Tibial nerve (tissue), 4 donors: ENCODE results near the gene FASN.

Experiments
- EP300 ChIP-seq, 2 donors: sonication (generic); formaldehyde crosslinking; IDR thresholded peaks; one replicate each; pipeline ENCODE4 v1.6.1; 2017; ENCODE audit warnings: antibody characterized with exemption in 2 of 2, mild to moderate bottlenecking in 1 of 2
- POLR2A ChIP-seq, 2 donors: fragments of 450-650 bp; IDR thresholded peaks; one replicate each; pipeline ENCODE4 v1.6.1; 2017; ENCODE audit warnings: antibody characterized with exemption in 2 of 2, mild to moderate bottlenecking in 2 of 2, moderate library complexity in 2 of 2
- TF ChIP-seq, protein P1 (sequence below), 5 experiments: fragments of 200-600 bp in 3 of 5; fragments of 450-650 bp in 2 of 5; sonication (generic) in 3 of 5; IDR thresholded peaks; one replicate each; pipeline ENCODE4 v1.5.1; 2016 to 2019; ENCODE audit warnings: antibody characterized with exemption in 5 of 5, mild to moderate bottlenecking in 3 of 5, moderate library complexity in 2 of 5

- TF ChIP-seq, protein P1, sequence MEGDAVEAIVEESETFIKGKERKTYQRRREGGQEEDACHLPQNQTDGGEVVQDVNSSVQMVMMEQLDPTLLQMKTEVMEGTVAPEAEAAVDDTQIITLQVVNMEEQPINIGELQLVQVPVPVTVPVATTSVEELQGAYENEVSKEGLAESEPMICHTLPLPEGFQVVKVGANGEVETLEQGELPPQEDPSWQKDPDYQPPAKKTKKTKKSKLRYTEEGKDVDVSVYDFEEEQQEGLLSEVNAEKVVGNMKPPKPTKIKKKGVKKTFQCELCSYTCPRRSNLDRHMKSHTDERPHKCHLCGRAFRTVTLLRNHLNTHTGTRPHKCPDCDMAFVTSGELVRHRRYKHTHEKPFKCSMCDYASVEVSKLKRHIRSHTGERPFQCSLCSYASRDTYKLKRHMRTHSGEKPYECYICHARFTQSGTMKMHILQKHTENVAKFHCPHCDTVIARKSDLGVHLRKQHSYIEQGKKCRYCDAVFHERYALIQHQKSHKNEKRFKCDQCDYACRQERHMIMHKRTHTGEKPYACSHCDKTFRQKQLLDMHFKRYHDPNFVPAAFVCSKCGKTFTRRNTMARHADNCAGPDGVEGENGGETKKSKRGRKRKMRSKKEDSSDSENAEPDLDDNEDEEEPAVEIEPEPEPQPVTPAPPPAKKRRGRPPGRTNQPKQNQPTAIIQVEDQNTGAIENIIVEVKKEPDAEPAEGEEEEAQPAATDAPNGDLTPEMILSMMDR (IDR thresholded peaks at IDR 0.05): peak in 1 of 5 experiments; percentile 3
- TF ChIP-seq EP300 (IDR thresholded peaks at IDR 0.05): peak in 1 of 2 donors; percentile 62
- TF ChIP-seq POLR2A (IDR thresholded peaks at IDR 0.05): no peak
Observed at GRCh38 chr17:82098939-82099763, 1.1 kb upstream of the FASN start.
